GM12892 (cell line): ENCODE data around the gene COX4I1.
"Not testable (repeated sequence)": the region's sequence is repeated elsewhere in the genome, so short reads cannot be mapped to it uniquely, and the experiment has no call there.

ENCODE experiments used
- DNase-seq: peaks from one replicate; pipeline ENCODE4 v3.0.0; 2011; ENCODE audit not compliant: insufficient read length
- FAIRE-seq: peaks from 2 replicates; lab custom pipeline; 2011; peaks lifted over from hg19 to GRCh38; lab: Jason Lieb, UNC
- POLR2A ChIP-seq: IDR thresholded peaks from 2 replicates; pipeline ENCODE4 v1.6.1; 2011; ENCODE audit warnings: low read depth, low read length, control low read depth
- POLR2AphosphoS5 ChIP-seq: IDR thresholded peaks from 2 replicates; pipeline ENCODE4 v1.6.1; 2011; ENCODE audit warnings: low read depth, low read length, control low read depth
- TAF1 ChIP-seq: IDR thresholded peaks from 2 replicates; pipeline ENCODE4 v1.6.1; 2011; ENCODE audit warnings: low read depth, mild to moderate bottlenecking, control low read depth, low read length, borderline replicate concordance

The COX4I1 gene

DNA sequence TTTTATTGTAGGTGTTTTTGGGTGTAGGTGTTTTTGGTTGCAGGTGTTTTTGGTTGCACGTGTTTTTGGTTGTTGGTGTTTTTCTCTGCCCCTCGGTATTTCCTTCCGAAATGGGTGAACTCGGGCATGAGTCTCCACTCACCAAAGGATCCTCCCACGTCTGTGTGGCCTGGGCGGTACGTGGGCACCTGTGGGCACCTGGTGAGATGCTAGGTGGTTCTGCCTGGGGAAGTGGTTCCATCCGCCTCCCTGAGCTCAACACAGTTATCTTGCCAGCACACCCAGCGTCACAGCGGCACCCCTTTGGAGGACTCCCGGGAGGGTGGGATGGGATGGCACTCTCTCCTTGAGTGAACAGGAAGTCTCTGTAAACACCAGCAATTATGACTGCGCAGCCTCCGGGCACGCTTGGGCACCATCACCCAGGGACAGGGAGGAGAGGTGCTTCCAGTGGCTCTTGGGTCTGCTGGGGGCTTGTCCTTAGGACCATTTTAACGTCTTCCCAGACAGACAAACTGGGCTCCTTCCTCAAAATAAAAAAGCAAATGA lies 29.8 kb downstream of the COX4I1 start:
- TF ChIP-seq POLR2A (no peak), POLR2AphosphoS5 (no peak), TAF1 (no peak)
- no peak for DNase-seq
- FAIRE-seq = peak; percentile 24

DNA sequence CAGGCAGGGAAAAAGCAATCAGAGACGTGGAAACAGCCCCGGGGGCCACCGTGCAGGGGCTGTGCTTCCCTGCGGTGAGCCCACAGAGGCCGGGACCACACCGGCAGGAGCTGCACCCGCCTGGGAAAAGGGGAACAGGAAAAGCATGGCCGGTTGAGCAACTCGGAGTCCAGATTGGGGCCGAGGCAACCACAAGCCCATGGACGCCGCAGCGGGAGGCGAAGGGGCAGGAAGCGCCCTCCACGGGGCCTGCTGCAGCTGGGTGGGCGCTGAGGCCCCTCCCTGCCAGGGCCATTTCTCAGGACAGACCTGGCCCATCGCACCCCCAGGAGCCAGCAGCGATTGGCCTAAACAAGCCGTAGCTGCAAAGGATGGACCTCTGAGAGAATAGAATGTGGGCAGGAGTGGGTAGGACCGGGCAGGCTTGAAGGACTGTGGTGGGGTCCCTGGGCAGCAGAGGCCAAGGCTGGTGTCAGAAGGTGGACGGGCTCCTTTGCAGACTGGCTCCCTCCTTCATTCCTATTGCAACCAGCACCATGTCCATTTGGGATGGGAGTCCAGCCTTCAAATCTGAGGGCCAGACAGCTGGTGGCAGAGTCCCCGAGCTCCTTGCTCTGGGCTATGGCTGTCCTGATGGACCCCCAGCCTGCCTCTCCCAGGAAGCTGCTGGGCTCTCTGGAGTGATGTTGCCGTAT lies 30.4 kb downstream of the COX4I1 start:
- DNase-seq = no peak
- FAIRE-seq = no peak
- TF ChIP-seq TAF1 (no peak), POLR2AphosphoS5 (no peak), POLR2A (no peak)

DNA sequence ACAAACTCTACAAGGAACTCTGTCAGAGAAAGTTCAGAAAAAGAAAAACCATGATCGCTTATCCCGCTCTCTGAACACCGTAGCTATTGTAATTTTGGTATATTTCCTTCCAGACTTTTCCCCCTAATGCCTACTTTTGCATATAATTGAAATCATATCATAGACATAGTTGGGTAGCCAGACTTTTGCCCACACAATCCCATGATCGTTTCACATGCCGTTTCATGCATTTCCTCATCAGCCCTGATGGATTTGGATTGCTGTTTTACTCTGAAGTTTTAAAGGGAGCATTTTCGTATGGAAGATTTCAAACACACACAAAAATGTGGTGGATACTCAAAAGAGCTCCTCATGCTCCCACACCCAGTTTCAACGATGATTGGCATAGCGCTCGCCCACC lies 31.3 kb downstream of the COX4I1 start:
- no peak for DNase-seq
- TF ChIP-seq POLR2A = no peak
- TF ChIP-seq POLR2AphosphoS5 = no peak
- TF ChIP-seq TAF1 = no peak
- FAIRE-seq = peak; percentile 9

DNA sequence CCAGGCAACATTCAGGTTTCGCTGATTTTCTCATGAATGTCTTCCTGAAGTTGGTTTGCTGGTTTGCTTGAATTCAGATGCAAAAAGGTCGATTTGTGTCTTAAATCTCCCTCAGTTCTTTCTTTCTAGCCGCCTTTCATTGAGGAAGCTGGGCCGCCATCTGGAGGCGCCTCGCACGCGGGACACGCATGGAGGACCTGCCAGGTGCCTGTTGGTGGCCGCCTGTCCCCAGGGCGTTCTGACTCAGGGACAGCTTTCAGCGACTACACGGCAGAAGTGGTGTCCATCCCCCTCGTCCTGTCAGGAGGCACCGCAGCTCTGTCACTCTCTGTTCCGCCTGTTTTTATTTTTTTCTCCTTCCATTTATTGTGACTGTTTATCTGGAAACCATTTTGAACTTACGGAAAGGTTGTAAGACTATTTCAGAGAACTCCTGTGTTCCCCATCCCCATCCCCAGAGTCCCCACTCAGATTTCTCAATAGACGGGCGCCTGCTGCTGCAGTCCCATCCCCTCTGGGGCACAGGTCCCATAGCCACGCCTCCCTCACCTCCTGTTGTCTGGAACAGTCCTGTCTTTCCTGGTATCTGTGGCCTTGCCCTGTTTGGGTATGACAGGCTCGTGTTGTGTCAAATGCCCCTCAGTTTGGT lies 33.2 kb downstream of the COX4I1 start:
- no peak for TF ChIP-seq POLR2AphosphoS5
- no peak for TF ChIP-seq POLR2A
- no peak for TF ChIP-seq TAF1
- FAIRE-seq (peak; percentile 57), DNase-seq (peak; percentile 54)

DNA sequence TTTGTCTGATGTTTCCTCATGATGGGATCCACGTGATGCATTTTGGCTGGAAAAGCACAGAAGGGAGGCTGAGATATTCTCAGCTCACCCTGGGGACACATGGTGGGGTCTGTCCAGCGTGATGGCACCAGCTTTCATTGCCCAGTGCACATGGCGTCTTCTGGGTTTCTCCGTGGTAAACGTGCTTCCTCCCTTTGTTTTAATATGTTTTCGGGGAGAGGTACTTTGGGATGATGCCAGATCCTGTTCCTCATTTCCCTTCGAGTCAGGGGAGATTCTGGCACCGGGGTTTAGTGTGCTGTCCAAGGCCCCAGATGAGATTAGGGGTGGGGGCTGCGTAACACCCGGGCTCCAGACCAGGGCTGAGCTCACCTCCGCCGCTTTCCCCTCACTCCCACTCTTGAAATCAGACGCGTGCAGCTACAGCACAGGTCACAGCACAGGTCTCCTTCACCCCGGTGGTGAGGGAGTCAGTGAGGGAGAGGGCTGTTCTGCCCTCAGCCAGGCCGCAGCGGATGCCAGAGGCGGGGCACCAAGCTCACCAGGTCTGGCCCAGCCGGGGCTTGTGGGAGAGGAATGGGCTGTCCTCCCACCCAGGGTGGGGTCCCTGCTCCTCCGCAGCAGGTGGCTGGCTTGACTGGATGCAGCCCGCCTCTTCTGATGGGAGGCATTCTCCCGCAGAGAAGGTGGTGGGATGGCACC lies 33.9 kb downstream of the COX4I1 start:
- TF ChIP-seq POLR2A (no peak), TAF1 (no peak), POLR2AphosphoS5 (no peak)
- DNase-seq (no peak), FAIRE-seq (no peak)

DNA sequence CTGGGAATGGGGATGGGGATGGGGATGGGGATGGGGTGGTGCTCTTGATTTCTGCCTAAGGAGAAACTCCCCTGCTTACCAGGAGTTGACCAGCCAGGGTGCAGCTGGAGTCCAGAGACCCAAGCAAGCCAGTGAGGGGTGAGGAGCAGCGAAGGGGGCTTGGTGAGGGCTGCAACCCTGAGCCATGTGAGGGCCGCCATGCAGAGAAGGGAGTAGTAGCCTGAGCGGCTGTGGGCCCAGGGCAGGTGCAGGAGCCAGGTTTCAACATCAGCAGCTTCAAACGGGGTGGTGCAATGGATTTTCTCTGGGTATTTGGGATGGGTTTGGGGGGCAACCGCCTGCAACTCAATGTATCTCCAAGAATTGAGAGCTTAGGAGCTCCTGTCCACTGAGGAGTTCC lies 35.2 kb downstream of the COX4I1 start:
- TF ChIP-seq POLR2AphosphoS5 (no peak), TAF1 (no peak), POLR2A (no peak)
- no peak for DNase-seq
- FAIRE-seq = no peak

DNA sequence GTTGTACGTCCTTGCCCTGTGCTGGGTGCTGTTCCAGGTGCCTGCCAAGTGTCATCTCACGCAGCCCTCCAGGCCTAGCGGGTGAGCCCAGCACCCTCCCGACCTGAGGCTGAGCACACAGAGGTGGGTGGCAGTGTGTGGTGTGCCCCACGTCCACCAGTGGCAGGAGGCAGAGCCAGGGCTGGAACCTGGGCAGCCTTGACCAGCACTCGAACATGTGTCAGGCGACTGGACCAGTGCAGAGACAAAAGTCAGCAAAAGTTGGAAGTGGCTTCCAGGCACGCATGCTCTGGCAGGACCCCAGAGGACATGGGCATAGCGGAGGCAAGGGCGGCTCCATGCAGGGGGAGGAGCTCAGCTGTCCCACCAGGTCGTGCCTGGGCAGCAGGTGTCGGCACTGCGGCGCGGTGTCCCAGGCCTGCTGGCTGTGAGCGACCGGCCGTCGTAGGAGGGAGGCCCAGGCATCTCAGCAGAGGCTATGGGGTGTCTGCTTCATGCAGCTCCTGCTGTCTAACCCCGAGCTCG lies 35.8 kb downstream of the COX4I1 start:
- DNase-seq (no peak), FAIRE-seq (no peak)

DNA sequence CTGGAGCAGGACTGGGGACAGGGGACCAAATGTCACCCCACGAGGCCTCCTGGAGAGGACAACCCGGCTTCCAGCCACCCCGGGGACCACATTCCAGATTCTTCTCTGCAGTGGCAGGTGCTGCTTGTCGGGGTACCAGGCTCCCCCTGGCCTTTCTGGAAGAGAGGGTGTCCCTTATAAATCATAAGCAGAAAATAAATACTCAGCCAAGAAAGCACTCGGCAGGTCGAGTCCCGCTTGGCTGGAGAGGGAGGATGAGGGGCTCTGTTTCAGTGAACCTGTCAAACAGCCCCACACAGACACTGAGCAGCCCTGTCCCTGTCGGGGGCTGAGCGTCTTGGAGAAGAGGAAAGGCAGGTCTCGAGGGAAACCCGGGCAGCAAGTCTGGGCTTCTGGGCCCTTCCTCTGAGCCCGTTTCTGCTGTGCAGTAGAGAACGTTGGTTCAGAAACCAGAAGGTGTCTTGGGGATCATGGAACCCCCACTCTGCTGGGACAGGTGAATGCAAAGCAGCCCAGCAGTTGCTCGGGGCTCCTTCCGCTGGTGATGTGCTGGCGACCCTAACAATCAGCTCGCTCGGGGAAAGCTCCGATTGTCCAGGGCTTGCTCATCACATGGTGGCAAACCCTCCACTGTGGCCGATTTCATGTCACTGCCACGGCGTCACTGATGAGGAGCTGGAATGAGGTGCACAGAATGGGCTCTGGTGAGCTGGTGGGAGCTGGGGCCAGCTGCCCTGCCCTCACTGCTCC lies 36.6 kb downstream of the COX4I1 start:
- no peak for FAIRE-seq
- TF ChIP-seq POLR2AphosphoS5 = no peak
- no peak for DNase-seq

More for the DNA sequence above, 35.8 kb downstream of the COX4I1 start:
- TF ChIP-seq TAF1 (no peak), POLR2AphosphoS5 (no peak), POLR2A (no peak)

DNA sequence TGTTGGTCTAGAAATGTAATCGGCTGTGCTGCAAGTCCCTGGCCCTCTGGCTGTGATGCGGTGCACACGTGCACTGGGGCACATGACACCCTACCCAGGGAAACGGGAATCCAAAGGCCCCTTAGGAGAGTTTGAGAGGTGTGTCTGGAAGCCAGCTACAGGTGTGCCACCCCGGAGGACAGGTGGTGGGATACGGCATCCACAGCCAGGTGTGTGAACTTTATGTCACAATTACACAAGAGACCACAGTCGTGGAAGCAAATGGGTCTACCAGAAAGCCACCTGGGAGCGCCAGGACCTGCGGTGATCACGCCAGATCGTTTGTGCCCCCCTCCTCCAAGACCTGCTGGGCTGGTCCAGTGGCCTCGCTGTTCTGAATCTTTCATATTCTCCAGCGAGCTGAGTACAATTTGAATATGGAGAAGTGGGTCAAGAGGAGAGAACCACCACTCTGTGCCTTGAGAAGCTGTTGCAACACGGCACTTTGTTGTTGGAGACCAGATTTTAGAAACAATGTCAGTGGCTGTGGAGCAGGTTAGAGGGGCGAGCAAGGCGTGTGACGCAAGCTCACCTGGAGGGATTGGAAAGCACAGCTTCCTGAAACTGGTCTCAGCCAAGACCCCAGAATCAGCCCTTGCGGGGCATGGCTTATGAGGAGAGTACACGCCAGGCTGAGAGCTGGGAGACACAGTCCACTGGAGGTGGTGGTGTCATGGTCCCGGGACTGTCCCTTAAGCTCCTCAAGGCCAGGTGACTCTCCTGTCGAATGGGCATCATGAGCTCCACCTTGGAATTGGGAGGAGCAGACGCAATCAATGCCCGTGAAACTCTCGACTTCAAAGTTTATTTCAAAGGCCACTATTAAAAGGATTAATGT lies 37.4 kb downstream of the COX4I1 start:
- TF ChIP-seq TAF1 (no peak), POLR2A (no peak), POLR2AphosphoS5 (no peak)
- DNase-seq (no peak), FAIRE-seq (no peak)

DNA sequence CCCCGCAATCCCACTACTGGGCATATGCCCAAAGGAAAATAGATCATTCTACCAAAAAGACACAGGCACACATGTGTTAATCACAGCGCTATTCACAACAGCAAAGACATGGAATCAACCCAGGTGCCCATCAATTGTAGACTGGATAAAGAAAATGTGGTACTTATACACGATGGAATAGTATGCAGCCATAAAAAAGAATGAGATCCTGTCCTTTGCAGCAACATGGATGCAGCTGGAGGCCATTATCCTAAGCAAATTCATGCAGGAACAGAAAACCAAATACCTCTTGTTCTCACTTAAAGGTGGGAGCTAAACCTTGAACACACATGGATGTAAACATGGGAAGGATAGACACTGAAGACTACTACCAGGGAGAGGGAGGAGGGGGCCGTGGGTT lies 38.2 kb downstream of the COX4I1 start:
- not testable (repeated sequence) for DNase-seq, FAIRE-seq

DNA sequence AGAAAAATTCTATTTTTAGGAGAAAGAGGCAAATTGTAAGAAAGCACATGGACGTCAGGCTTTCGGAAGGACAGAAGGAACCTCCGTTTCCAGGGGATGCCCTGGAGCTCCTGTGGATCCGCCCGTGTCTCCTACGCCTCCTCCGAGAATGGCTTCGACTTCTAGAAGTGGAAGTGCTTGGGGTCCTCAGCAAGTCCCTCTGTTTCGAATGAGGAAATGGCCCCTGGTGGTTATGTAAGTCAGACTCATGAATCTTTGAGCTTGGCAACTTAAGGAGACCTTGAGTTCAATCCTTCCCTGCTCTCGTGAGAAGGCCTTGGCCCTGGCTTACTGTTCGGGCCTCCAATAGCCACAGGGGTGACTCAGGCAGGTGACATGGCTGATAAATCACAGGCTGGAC lies 38.9 kb downstream of the COX4I1 start:
- FAIRE-seq = no peak
- no peak for DNase-seq
- TF ChIP-seq TAF1 (no peak), POLR2AphosphoS5 (no peak), POLR2A (no peak)
